Amniotic stem cell (primary cell): Measurements from ENCODE around the gene CTRB1.
"Not testable (repeated sequence)": the region's sequence is repeated elsewhere in the genome, so short reads cannot be mapped to it uniquely, and the experiment has no call there.

Source experiments
- DNase-seq: peaks from one replicate; lab custom pipeline; 2025; lab: John Stamatoyannopoulos, UW

The CTRB1 gene

DNA sequence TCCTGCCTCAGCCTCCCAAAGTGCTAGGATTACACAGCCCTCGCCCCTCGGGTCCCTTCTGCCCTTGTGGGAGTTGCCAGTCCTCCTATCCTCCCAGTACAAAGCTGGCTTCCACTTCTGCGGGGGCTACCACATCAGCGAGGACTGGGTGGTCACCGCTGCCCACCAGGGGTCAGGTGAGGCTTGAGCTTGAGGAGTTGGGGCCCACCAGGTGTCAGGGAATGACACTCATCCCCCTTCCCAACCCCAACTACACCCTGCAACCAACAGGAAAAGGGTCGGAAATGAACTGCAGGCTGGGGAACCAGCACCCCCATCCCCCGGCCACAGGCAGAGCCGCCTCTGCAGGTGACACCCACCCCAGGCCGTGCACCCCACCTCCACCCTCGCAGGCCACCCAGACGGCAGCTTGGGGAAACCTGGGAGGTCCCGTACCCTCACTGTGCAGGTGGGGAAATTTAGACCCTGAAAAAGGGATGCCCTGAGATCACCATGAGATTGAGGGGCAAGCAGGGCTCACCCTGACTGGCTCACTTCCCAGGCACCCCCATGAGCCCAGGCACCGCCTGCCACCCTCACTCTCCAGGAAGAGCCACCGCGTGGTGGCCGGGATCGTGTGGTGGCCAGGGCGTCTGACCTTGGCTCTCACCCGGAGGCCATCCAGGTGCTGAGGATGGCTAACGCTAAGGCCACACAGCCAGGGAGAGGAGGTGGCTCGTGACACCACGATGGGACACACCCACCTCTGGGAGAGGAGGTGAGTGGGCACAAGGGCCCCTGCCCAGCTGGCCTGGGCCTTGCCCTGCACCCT, 8.0 kb downstream of the CTRB1 start:
- no peak for DNase-seq

DNA sequence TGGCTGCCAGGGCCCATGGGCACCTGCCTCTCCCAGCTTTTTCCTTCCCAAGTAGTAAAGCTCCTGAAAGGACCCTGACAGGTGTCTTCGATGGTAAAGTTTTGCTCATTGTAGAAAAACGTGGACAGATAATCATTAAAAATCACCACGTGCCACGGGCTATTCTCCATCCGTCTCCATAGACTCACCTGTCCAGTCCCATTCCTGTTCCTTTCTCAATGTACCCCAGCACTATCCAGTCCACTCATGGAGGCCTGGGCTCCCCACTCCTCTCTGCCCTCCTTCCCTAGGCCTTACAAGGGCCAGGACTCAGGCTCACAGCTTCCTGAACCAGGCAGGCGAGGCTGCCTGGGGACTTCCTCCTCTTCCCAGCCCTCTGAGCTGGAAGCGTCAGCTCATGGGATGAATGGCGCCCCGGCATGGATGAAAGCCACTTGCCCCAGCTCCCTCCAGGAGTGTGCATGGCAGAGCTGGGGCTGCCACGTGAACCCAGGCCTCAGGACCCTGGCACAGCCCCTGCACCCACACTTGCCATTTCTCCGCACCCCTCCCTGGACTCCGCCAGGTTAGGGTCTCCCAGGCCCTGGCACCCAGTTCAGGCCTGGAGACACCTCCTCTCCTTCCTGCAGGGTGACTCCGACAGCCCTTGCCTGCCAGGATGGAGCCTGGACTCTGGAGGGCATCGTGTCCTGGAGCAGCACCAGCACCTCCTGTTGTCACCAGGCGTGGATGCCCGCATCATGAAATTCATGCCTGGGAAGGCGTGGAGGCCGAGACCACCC, 8.8 kb downstream of the CTRB1 start:
- DNase-seq: no peak

GRCh38 chr16:75228143-75228976, 9.6 kb downstream of the CTRB1 start:
- no peak for DNase-seq

DNA sequence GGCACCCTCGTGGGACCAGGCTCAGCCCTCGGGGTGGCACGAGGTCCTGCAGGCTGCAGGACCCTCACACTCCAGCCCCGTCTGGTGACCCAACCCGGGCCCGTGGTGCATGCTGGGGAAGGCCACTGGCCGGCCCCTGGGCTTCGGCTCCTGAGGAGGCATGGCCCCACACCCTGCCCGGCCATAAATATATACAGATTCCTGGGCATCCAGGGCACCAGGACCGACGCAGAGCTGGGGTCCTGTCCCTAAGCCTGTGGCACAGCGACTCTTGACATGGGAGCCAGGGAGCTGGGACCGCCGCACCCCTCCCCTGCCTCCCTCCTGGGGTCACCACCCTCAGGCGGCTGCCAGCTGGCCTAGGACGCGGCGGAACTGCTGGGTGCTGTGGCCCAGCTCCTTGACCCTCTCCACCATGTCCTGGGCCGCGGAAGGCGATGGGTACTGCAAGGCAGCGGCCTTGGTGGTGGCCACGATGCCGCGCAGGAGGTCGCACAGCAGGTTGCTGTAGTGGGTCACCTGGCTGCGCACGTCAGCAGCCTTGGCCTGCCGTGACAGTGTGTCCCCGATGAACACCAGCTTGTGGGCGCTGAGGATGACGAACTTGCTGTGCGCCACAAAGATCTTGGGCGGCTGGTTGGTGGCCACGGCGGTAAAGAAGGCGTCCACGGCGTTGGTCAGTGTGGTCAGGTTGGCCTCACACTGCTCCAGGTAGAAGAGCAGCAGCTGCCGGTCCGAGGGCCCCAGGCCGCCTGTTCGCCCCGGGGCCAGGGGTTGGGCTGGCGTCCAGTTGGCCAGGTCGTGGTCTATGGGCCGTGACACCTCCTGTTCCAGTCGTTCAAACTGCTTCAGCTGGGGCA, 10.6 kb downstream of the CTRB1 start:
- no peak for DNase-seq

- DNase-seq: no peak
These were observed 11.8 kb downstream of the CTRB1 start for GRCh38 chr16:75230471-75231110.

- DNase-seq: no peak
These were observed 12.8 kb downstream of the CTRB1 start for GRCh38 chr16:75231570-75231969.

DNA sequence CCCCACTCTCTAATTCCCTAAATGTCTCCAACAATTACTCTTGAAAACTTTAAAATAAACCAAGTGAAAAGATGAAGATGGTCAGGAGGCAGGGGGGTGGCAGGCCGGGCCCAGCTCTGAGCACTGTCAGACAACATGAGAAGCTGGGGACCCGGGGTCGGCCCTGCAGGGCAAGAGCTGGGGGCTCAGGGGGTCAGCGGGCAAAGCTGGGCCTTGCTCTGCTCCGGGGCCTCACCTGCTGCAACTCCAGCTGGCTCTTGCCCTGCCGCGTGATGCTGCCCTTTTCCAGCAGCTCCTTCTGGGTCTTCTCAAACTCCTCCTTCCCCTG, 14.8 kb downstream of the CTRB1 start:
- no peak for DNase-seq

DNA sequence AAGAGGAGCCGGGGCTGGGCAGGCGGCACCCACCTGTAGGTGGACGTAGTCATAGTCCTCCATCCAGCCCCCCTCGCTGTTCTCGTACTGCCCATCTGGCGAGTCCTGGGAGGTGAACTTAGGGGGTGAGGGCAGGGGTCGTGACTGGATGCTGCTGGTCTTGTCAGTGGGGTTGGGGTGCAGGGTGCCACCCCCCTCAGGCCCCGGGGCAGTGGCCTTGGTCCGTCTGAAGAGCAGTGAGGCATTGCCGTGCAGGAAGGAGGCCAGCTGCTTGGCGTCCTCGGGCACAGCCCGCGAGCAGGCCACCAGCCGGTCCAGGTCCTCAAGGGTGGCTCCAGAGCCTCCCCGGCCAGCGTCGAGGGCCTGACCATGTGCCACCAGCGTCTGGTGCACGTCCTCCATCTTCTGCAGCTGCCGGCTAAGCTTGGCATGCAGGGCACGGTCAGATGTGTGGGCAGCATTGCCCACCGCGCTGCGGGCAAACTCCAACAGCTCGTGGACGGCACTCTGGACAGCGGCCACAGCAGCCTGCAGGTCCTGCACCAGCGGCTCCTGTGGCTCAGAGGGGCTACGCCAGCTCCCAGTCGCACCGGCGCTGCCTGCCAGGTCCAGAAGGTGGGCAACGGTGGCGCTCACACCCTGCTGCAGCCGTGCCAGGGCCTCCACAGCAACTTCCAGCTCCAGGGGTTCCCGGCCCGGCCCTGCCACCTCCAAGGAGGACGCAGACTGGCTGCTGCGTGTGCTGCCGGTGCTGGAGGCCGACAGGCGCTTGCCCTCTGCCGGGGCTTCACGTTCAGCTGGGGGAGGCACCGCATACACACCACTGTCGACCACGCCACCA, 16.3 kb downstream of the CTRB1 start:
- no peak for DNase-seq

- DNase-seq: no peak
These were observed 17.0 kb downstream of the CTRB1 start for GRCh38 chr16:75235721-75236193.

GRCh38 chr16:75236232-75236631, 17.4 kb downstream of the CTRB1 start:
- DNase-seq: no peak

DNA sequence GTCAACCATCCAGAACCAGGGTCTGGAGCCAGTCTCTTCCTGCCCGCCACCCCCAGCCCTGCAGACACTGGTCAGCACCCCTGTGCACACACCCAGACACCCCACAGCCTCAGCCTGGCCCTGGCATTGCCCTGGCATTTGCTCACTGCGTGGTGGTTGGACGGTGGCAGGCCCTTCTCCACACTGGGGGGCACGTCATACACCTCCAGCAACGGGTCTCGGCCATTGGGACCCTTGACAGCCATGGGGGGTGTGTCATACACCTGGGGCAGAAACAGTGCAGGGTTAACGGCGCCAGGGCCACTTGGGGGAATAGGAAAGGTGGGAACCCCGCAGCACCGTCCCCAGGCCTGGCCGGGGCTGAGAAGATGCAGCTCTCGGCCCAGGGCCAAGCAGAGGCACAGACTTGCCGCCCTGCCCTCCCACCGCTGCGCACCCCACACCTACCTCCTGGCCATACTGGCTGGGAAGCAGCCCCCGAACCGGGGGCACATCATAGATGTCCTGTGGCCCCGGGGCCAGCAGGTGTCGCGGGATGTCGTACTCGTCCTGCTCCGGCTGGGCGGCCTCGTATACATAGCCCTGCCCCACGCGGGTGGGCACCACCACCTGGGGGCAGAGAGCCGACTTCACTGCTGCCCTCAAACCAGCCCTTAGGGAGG, 18.1 kb downstream of the CTRB1 start:
- DNase-seq: no peak

DNA sequence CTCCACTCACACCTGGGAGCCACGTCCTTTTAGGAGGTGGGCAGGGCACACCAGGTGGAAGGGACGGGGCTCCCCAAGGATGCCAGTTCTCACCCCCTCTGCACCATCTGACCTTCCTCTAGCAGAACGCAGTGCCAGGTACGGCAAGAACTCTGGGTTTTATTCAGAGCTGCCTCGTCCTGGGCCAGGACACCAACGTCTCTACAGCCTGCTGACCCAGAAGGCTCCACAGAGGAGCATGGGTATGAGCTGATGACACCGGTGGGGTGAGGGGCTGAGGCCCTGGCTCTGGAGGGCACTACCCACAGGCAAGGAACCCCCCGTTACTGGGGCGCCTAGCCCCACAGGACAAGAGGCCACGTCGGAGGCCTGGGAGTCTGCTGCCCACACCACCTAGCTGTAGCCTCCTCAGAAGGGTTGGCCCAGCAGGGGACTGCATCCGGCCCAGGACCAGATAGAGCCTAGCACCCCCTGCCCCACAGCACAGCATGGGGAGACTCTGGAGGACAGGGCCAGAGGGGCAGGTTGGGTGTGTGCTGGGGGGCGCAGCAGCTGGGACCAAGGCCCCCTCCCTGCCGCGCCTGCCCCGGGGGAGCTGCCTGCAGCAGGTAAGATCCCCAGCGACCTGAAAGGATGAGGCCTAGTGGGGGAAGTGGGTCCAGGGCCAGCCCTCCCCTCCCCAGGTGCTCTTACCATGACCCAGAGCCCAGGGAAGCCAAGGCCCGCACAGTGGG, 18.8 kb downstream of the CTRB1 start:
- DNase-seq: no peak

- DNase-seq: peak; percentile 59
These were observed 19.5 kb downstream of the CTRB1 start for GRCh38 chr16:75238132-75238852.

GRCh38 chr16:75238853-75239541, 20.2 kb downstream of the CTRB1 start:
- no peak for DNase-seq

DNA sequence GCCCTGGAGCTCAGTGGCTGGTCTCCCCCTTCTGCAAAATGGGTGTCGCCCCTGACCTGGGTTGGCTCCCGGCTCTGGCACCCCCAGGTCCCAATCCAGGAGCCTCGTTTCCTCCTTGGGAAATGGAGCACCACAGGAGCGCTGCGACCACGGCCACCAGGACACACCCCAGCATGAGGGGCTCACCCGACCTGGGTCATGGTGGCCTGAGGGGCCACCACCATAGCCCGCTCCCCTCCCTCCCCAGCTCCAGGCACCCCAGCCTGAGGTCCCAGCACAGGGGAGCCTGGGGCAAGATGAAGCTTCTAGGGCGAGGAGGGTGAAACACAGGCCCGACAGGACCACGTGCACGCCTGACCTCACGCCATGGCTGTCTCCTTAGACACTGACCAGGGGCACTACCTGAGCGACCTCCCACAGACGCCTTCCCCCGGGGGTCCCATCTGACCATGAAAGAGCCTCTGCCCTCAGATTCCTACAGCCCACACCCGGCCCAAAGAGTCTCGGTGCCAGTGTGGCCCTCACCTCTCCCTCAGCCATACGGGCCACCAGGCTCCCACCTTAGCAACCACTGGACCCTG, 20.8 kb downstream of the CTRB1 start:
- DNase-seq: no peak

DNA sequence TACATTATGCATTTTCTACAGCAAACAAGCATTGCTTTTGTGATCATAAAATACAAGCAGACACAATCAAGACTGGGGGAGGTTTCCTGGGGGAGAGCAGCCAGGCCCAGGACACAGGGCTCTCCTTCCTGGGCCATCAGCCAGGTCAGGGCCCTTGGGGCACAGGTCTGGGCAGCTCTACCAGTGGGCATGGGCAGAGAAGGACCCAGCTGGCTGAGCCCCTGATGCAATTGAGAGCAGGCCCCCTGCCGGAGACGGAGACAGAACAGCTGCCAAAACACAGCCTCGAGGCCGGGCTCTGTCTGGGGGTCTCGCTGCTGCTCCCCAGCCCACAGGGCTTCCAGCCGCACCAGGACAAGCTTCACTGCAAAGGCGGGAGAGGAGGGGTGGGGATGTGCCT, 21.8 kb downstream of the CTRB1 start:
- not testable (repeated sequence) for DNase-seq

DNA sequence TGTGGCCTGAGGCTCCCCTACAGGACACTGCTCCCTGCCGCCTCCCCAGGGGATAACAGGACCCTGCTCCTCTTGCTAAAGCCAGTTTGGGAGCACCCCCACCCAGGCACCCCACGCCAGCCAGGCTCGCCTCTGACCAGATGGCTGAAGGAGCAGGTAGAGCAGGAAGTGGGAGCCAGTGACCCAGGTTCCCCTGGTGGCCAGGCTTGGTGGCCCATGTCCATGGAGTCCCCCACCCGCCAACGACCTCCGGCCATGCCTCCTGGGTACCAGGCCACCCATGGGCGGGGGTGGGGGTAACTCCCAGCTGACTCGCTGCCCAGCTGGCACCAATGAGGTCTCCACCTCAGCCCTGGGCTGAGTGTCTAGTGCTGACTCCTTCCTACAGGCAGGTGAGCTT, 22.6 kb downstream of the CTRB1 start:
- DNase-seq: no peak
